OCI-LY3 (cell line): Measurements from ENCODE around the gene EZH2.
A peak's percentile ranks its signal among the peaks of the same experiment; 100 is the strongest.

ENCODE experiments used
- H2AFZ ChIP-seq: fragments of 200-600, 300-600 bp; shearing (Covaris generic); 2 replicates; pipeline ENCODE4 v1.6.0; 2014; ENCODE audit warnings: antibody characterized with exemption, low read depth, low read length
- H3K27ac ChIP-seq: fragments of 200-600, 300-600 bp; sonication (generic); 2 replicates; pipeline ENCODE4 v1.5.1; 2014; ENCODE audit warnings: mild to moderate bottlenecking, low read length, moderate library complexity, mixed read lengths
- H3K27me3 ChIP-seq: fragments of 200-600, 300-600 bp; sonication (generic); 2 replicates; pipeline ENCODE4 v1.6.1; 2014; ENCODE audit warnings: low read depth, low read length, mixed read lengths
- H3K36me3 ChIP-seq: fragments of 200-600, 300-600 bp; sonication (generic); replicated peaks from 2 replicates; pipeline ENCODE3; 2014; ENCODE audit warnings: low read depth, low read length, mixed read lengths
- H3K4me1 ChIP-seq: fragments of 300-600, 200-600 bp; sonication (generic); 2 replicates; pipeline ENCODE4 v1.6.1; 2014; ENCODE audit warnings: low read length, mixed read lengths
- H3K4me2 ChIP-seq: fragments of 200-600, 300-600 bp; sonication (generic); 2 replicates; pipeline ENCODE4 v1.6.1; 2014; ENCODE audit warnings: low read length, mixed read lengths
- H3K4me3 ChIP-seq: fragments of 300-600, 200-600 bp; sonication (generic); 2 replicates; pipeline ENCODE4 v1.5.1; 2014; ENCODE audit warnings: antibody characterized with exemption, mild to moderate bottlenecking, low read length, moderate library complexity
- H3K79me2 ChIP-seq: fragments of 300-600, 200-600 bp; shearing (Covaris generic); 2 replicates; pipeline ENCODE4 v1.6.1; 2014; ENCODE audit warnings: mild to moderate bottlenecking, low read length, mixed read lengths
- H3K9ac ChIP-seq: fragments of 300-600, 200-600 bp; shearing (Covaris generic); 2 replicates; pipeline ENCODE4 v1.6.0; 2014; ENCODE audit warnings: mild to moderate bottlenecking, low read length, moderate library complexity
- H3K9me3 ChIP-seq: fragments of 200-600, 300-600 bp; shearing (Covaris generic); 2 replicates; pipeline ENCODE4 v1.6.1; 2014; ENCODE audit warnings: low read length, mixed read lengths; ENCODE audit not compliant: insufficient read depth
- H4K20me1 ChIP-seq: fragments of 200-600, 300-600 bp; sonication (generic); 2 replicates; pipeline ENCODE4 v1.6.1; 2016; ENCODE audit warnings: low read length, mixed read lengths; ENCODE audit not compliant: insufficient read depth
- EZH2phosphoT487 ChIP-seq: fragments of 200-600 bp; shearing (Covaris generic); IDR thresholded peaks from 2 replicates; pipeline ENCODE4 v1.6.1; 2018; ENCODE audit warnings: antibody characterized with exemption, mixed run types, low read depth
- TF ChIP-seq, protein P1 (sequence below): fragments of 200-600, 300-600 bp; sonication (generic); IDR thresholded peaks from 2 replicates; pipeline ENCODE4 v1.5.1; 2014; ENCODE audit warnings: antibody characterized with exemption, low read length, low read depth

EZH2 gene

DNA sequence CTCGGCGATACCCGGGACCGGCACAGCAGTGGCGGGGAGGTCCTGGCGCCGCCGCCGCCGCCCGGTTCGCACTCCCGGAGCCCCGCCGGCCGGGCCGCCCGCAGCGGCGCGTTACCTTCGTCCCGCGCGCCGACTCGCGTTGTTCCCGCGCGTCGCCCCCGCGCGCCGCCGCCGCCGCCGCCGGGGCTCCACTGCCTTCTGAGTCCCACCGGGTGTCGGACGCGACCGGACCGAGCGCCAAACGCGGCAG lies at the start of gene EZH2:
TSS of gene EZH2 (minus strand) at position 243 of the 250 bp plus-strand sequence. CDS start 36,993 bp downstream, outside the sequence.
- H3K4me1 ChIP-seq: peaks cover 20% of the 10 kb centered on the region
- peak within 1 kb of the TSS; percentile 98 for H3K4me2 ChIP-seq
- peak within 1 kb of the TSS; percentile 78; the same call in 1 of the 2 replicates for H2AFZ ChIP-seq
- TF ChIP-seq, protein P1, sequence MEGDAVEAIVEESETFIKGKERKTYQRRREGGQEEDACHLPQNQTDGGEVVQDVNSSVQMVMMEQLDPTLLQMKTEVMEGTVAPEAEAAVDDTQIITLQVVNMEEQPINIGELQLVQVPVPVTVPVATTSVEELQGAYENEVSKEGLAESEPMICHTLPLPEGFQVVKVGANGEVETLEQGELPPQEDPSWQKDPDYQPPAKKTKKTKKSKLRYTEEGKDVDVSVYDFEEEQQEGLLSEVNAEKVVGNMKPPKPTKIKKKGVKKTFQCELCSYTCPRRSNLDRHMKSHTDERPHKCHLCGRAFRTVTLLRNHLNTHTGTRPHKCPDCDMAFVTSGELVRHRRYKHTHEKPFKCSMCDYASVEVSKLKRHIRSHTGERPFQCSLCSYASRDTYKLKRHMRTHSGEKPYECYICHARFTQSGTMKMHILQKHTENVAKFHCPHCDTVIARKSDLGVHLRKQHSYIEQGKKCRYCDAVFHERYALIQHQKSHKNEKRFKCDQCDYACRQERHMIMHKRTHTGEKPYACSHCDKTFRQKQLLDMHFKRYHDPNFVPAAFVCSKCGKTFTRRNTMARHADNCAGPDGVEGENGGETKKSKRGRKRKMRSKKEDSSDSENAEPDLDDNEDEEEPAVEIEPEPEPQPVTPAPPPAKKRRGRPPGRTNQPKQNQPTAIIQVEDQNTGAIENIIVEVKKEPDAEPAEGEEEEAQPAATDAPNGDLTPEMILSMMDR: no peak
- TF ChIP-seq EZH2phosphoT487: no peak
- peaks cover 39% of the 10 kb centered on the region for H4K20me1 ChIP-seq
- peak within 1 kb of the TSS; percentile 88 for H3K27ac ChIP-seq
- H3K4me3 ChIP-seq: peak within 1 kb of the TSS; percentile 92
- peaks cover 65% of the 10 kb centered on the region for H3K79me2 ChIP-seq
- H3K9ac ChIP-seq: peak within 1 kb of the TSS; percentile 99
- no peaks in the 10 kb centered on the region for H3K9me3 ChIP-seq
- peaks cover 29% of the 10 kb centered on the region for H3K36me3 ChIP-seq
- H3K27me3 ChIP-seq: no peaks in the 10 kb centered on the region

- Histone ChIP-seq H3K27ac (no peak overlapping the region), H3K4me3 (no peak overlapping the region), H3K4me2 (no peak overlapping the region), H3K9ac (no peak overlapping the region), H3K9me3 (no peaks in the 10 kb centered on the region), H3K79me2 (peaks cover 19% of the 10 kb centered on the region; the same call in 1 of the 2 replicates), H3K27me3 (no peaks in the 10 kb centered on the region), H3K4me1 (peaks cover 35% of the 10 kb centered on the region), H3K36me3 (peaks cover 18% of the 10 kb centered on the region), H2AFZ (no peak overlapping the region), H4K20me1 (0 out of 2 replicates have a peak, but pooled peaks cover 5% of the 10 kb centered on the region)
- TF ChIP-seq EZH2phosphoT487: no peak
- TF ChIP-seq, protein P1: no peak
Measured at GRCh38 chr7:148931470-148931869, 47.4 kb upstream of the EZH2 start.

- Histone ChIP-seq H3K79me2 (peaks cover 14% of the 10 kb centered on the region; the same call in 1 of the 2 replicates), H3K9me3 (no peaks in the 10 kb centered on the region), H3K4me1 (peaks cover 35% of the 10 kb centered on the region), H3K4me3 (no peak overlapping the region), H3K27me3 (no peaks in the 10 kb centered on the region), H3K9ac (no peak overlapping the region), H2AFZ (no peak overlapping the region), H3K4me2 (no peak overlapping the region), H4K20me1 (0 out of 2 replicates have a peak, but pooled peaks cover 5% of the 10 kb centered on the region), H3K27ac (no peak overlapping the region), H3K36me3 (peaks cover 15% of the 10 kb centered on the region)
- TF ChIP-seq, protein P1: no peak
- TF ChIP-seq EZH2phosphoT487: no peak
Measured at GRCh38 chr7:148930335-148930734, 46.2 kb upstream of the EZH2 start.

DNA sequence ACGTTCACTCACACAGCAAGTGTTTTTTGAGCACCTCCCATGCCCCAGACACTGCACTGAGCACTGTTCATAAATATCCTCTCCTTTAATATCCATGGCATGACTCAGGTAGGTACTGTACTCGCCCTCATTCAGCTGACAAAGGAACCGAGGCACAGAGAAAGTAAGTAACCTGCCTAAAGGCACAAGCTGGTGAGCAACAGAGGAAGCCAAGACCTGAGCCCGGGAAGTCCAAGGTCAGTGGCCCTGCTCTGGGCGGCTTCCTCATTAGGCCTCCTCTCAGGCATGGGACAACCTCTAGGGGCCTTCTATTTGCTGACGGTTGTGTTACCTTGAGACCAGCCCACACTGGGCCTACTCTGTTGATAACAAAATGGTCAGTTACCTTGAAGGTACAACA lies 45.1 kb upstream of the EZH2 start:
- H3K36me3 ChIP-seq: peaks cover 15% of the 10 kb centered on the region
- H3K4me1 ChIP-seq: peaks cover 29% of the 10 kb centered on the region
- H2AFZ ChIP-seq: no peak overlapping the region
- peaks cover 9% of the 10 kb centered on the region; the same call in 1 of the 2 replicates for H3K79me2 ChIP-seq
- H4K20me1 ChIP-seq: 0 out of 2 replicates have a peak, but pooled peaks cover 5% of the 10 kb centered on the region
- no peaks in the 10 kb centered on the region for H3K27me3 ChIP-seq
- no peak overlapping the region for H3K4me2 ChIP-seq
- no peak overlapping the region for H3K4me3 ChIP-seq
- no peak overlapping the region for H3K9ac ChIP-seq
- no peak for TF ChIP-seq EZH2phosphoT487
- TF ChIP-seq, protein P1: no peak
- no peaks in the 10 kb centered on the region for H3K9me3 ChIP-seq
- no peak overlapping the region for H3K27ac ChIP-seq
